Kidney (tissue), 14 donors: ENCODE measurements around the gene FXYD3. TPM values are rescaled to one million over a fixed set of nuclear protein-coding genes. Genes with fewer than 3 reads are reported as not detected.

Source experiments
- DNase-seq, 5 donors: peaks; one replicate each; pipeline ENCODE4 v3.0.0-alpha.2; 2013 to 2020
- FAIRE-seq: peaks from 2 replicates; lab custom pipeline; 2012; peaks lifted over from hg19 to GRCh38; lab: Jason Lieb, UNC
- H3K27ac ChIP-seq, 2 donors: one replicate each; pipeline ENCODE4 v1.7.0; 2013; ENCODE audit warnings: low read depth in 2 of 2, low read length in 2 of 2, inconsistent platforms in 1 of 2
- H3K27me3 ChIP-seq: one replicate; pipeline ENCODE4 v1.7.1; 2013; ENCODE audit warnings: low read length, inconsistent platforms; ENCODE audit not compliant: control insufficient read depth, insufficient read depth
- H3K36me3 ChIP-seq, 3 donors: one replicate each; pipeline versions ENCODE4 v1.7.0 to v1.7.1; 2013; ENCODE audit warnings: low read length in 3 of 3, control low read depth in 1 of 3, inconsistent platforms in 1 of 3; ENCODE audit not compliant: insufficient read depth in 3 of 3, control insufficient read depth in 2 of 3
- H3K4me1 ChIP-seq, 3 donors: one replicate each; pipeline versions ENCODE4 v1.7.0 to v1.7.1; 2013; ENCODE audit warnings: low read length in 3 of 3, inconsistent platforms in 1 of 3, low read depth in 1 of 3; ENCODE audit not compliant: control insufficient read depth in 2 of 3, insufficient read depth in 2 of 3
- H3K4me3 ChIP-seq, 3 donors: one replicate each; pipeline versions ENCODE4 v1.7.0 to v1.8.1; 2013; ENCODE audit warnings: low read length in 3 of 3, control low read depth in 1 of 3, inconsistent platforms in 1 of 3
- H3K9ac ChIP-seq, 3 donors: one replicate each; pipeline versions ENCODE4 v1.7.0 to v1.7.1; 2013; ENCODE audit warnings: low read length in 3 of 3, control low read depth in 1 of 3, inconsistent platforms in 1 of 3
- H3K9me3 ChIP-seq, 3 donors: one replicate each; pipeline versions ENCODE4 v1.7.0 to v1.7.1; 2013; ENCODE audit warnings: low read length in 3 of 3, control low read depth in 1 of 3, inconsistent platforms in 1 of 3; ENCODE audit not compliant: control insufficient read depth in 2 of 3, insufficient read depth in 1 of 3
- CTCF ChIP-seq: IDR thresholded peaks from 3 replicates; pipeline ENCODE4 v1.5.1; 2012; ENCODE audit warnings: mild to moderate bottlenecking, moderate library complexity, borderline replicate concordance; ENCODE audit not compliant: insufficient read depth; ENCODE audit errors: extremely low read depth
- intact Hi-C: fragments of 100-400 bp; cut with DNase I; formaldehyde crosslinking; loops from one replicate; pipeline ENCODE4 v1.11.1; 2022
- polyA plus RNA-seq: library from polyadenylated mRNA; stranded (reverse); fragments of 350-450 nt; fragmentation: Illumina TruSeq; extraction: RNeasy Lipid Tissue Mini Kit (QIAGEN cat#74804); gene quantifications from one replicate; pipeline ENCODE4 v1.2.3, GENCODE V29; 2014; ENCODE audit warnings: low read depth, low replicate concordance; ENCODE audit not compliant: insufficient read depth
- total RNA-seq: library from RNA; stranded (reverse); fragmentation: NEBNext Ultra II Directional; extraction: Animal tissue kit (Norgen Biotek cat#: 25700); gene quantifications from one replicate; pipeline ENCODE4 v1.2.1, GENCODE V29; 2021
- donor health status: control.
- donor health status: control.
- donor health status: control.
- donor health status: control.
- donor health status: control.
- donor health status: DM: yes; HTN: yes; CAD: no.
- donor health status: Normal renal cell carcinoma (clear cell type).

The FXYD3 gene
- total and polyA plus RNA-seq, 2 donors from 2014 or later: 26.4 to 33.7 TPM

DNA sequence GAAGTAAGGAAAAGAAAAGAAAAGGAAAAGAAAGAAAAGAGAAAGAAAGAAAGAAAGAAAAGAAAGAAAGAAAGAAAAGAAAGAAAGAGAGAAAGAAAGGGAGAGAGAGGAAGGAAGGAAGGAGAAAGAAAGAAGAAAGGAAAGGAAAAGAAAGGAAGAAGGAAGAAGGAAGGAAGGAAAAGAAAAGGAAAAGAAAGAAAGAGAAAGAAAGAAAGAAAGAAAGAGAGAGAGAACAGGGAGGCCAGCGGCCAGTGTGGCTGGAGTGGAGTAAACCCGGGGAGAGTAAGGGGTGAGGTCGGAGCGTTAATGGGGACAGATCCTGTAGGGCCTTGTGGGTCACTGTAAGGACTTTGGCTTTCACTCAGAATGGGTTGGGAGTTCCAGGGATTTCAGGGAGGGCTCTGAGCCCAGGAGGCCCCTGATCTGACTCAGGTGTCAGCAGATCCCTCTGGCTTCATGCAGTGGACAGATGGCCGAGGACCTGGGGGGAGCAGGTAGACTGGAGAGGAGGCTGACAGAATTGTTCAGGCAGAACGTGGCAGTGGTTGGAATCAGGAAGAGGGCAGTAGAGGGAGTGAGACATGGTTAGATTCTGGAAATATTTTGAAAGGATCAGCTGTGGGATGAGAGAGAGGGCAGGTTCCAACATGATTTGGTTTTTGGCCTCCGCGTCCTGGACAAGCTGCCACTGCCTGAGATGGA is 19.8 kb upstream of the FXYD3 start:
- no peak for TF ChIP-seq CTCF
- peak in 2 of 5 donors; percentile 29 to 38 for DNase-seq
- FAIRE-seq: no peak
- no peak overlapping the region for H3K27ac ChIP-seq
- H3K4me1 ChIP-seq: no peaks in the 10 kb centered on the region
- H3K4me3 ChIP-seq: no peak overlapping the region
- no peak overlapping the region for H3K9ac ChIP-seq
- no peaks in the 10 kb centered on the region for H3K9me3 ChIP-seq
- intact Hi-C loops: no loop called here
- no peaks in the 10 kb centered on the region for H3K27me3 ChIP-seq
- H3K36me3 ChIP-seq: no peaks in the 10 kb centered on the region

DNA sequence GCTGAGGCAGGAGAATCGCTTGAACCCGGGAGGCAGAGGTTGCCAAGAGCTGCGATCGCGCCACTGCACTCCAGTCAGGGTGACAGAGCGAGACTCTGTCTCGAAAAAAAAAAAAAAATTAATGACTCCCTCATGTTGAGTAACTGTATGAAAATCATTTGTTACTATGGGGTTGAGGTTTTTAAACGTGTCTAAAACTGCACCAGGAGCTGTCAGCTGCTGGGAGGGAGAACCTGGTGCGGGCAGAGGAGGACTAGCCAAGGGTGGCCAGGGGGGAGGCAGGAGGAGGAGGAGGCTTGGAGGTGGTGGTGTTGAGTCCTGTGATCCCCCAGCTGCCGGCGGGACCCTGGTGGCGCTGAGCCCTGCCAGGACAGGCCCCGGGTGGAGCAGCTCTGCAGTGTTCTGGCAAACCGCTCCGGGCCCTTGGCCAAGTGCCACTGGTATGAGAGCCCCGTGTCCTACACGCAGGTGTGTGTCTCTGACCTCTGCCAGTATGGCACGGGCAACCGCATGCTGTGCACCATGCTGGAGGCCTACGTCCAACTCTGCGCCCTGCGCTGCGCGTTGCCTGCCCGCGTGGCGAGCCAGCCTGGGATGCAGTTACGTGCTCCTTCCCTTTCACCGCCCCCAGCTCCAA is 17.1 kb upstream of the FXYD3 start:
- TF ChIP-seq CTCF: no peak
- no peak overlapping the region for H3K9ac ChIP-seq
- no peaks in the 10 kb centered on the region for H3K4me1 ChIP-seq
- H3K27me3 ChIP-seq: no peaks in the 10 kb centered on the region
- H3K4me3 ChIP-seq: no peak overlapping the region
- H3K9me3 ChIP-seq: no peaks in the 10 kb centered on the region
- intact Hi-C loops: no loop called here
- FAIRE-seq (no peak), DNase-seq (no peak)
- no peak overlapping the region for H3K27ac ChIP-seq
- H3K36me3 ChIP-seq: no peaks in the 10 kb centered on the region

DNA sequence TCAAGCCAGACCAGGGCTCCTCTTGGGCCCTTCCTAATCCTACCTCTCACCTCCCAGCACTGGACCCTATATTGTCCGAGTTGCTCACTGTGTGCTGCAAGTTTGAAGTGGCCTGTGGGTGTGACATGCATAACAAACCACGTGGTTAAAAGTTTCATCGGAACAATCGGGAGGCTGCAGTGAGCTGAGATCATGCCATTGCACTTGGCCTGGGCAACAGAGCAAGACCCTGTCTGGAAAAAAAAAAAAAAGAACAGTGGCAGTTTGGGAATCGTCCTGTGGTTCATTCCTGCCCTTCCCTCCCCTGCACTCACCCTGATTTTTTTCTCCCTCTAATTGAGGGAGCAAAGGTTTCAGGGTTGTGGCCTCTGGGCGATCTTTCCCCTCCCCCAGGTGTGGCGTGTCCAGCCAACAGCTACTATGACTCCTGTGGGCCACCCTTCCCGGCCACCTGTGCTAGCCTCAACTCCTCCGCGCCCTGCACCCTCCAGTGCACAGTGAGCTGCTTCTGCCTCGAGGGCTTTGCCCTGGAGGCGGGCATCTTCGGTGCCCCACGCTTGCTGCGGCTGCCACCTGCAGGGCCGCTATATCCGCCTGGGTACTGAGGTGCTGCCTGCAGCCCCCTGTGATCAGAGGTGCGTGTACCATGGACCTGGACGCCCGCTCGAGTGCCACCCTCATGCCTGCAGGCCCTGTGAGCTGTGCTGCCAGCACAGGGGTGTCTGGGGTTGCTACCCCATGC is 16.3 kb upstream of the FXYD3 start:
- no peaks in the 10 kb centered on the region for H3K9me3 ChIP-seq
- intact Hi-C loops: no loop called here
- no peak for FAIRE-seq
- H3K27ac ChIP-seq: no peak overlapping the region
- H3K9ac ChIP-seq: no peak overlapping the region
- no peak overlapping the region for H3K4me3 ChIP-seq
- DNase-seq: no peak
- no peak for TF ChIP-seq CTCF
- no peaks in the 10 kb centered on the region for H3K4me1 ChIP-seq
- no peaks in the 10 kb centered on the region for H3K27me3 ChIP-seq
- no peaks in the 10 kb centered on the region for H3K36me3 ChIP-seq
